ENCODE measurements around the gene ADSS1. TPM values are rescaled to one million over a fixed set of nuclear protein-coding genes. Genes with fewer than 3 reads are reported as not detected.

The ADSS1 gene
- polyA plus RNA-seq, 3 donors from 2014 or later, result 0.43 to 2.4 (median 1.2) TPM

- Mint-ChIP-seq H3K27me3 (ENCODE audit: low read depth in 3 of 3) (peaks cover 0 to 5% (median 0%) of the 10 kb centered on the region in 3 donors), H3K4me1 (peaks cover 0 to 1% of the 10 kb centered on the region in 2 donors), H3K9me3 (no peaks in the 10 kb centered on the region), H3K4me3 (no peak overlapping the region), H3K27ac (no peak overlapping the region), H3K36me3 (peaks cover 3 to 12% (median 9%) of the 10 kb centered on the region in 3 donors)
- DNase-seq, result no peak
Measured at GRCh38 chr14:104769324-104770071, 45.5 kb downstream of the ADSS1 start.

GRCh38 chr14:104770072-104770579 is 46.1 kb downstream of the ADSS1 start:
- H3K4me3 Mint-ChIP-seq, result no peak overlapping the region
- peaks cover 0 to 1% of the 10 kb centered on the region in 2 donors for H3K4me1 Mint-ChIP-seq
- no peak overlapping the region for H3K27ac Mint-ChIP-seq
- DNase-seq, result no peak
- H3K27me3 Mint-ChIP-seq (ENCODE audit: low read depth in 3 of 3), result peaks cover 0 to 5% (median 0%) of the 10 kb centered on the region in 3 donors
- peaks cover 3 to 12% (median 9%) of the 10 kb centered on the region in 3 donors for H3K36me3 Mint-ChIP-seq
- no peaks in the 10 kb centered on the region for H3K9me3 Mint-ChIP-seq

- H3K9me3 Mint-ChIP-seq, result no peaks in the 10 kb centered on the region
- H3K27me3 Mint-ChIP-seq (ENCODE audit: low read depth in 3 of 3), result peaks cover 0 to 5% (median 0%) of the 10 kb centered on the region in 3 donors
- H3K4me3 Mint-ChIP-seq, result no peak overlapping the region
- H3K36me3 Mint-ChIP-seq, result peaks cover 3 to 12% (median 9%) of the 10 kb centered on the region in 3 donors
- no peak for DNase-seq
- H3K27ac Mint-ChIP-seq, result peak overlapping the region in 1 of 6 donors; percentile 16
- H3K4me1 Mint-ChIP-seq, result peaks cover 0 to 1% of the 10 kb centered on the region in 2 donors
Measured at GRCh38 chr14:104770851-104771272, 46.8 kb downstream of the ADSS1 start.

- Mint-ChIP-seq H3K27me3 (ENCODE audit: low read depth in 3 of 3) (peaks cover 0 to 5% (median 2%) of the 10 kb centered on the region in 3 donors), H3K9me3 (no peaks in the 10 kb centered on the region), H3K27ac (no peak overlapping the region), H3K4me1 (peaks cover 0 to 1% of the 10 kb centered on the region in 2 donors), H3K36me3 (peaks cover 3 to 12% (median 9%) of the 10 kb centered on the region in 3 donors), H3K4me3 (no peak overlapping the region)
- DNase-seq, result no peak
Measured at GRCh38 chr14:104771374-104771773, 47.3 kb downstream of the ADSS1 start.

- Mint-ChIP-seq H3K4me1 (peaks cover 0 to 1% of the 10 kb centered on the region in 2 donors), H3K9me3 (no peaks in the 10 kb centered on the region), H3K27me3 (ENCODE audit: low read depth in 3 of 3) (peaks cover 1 to 3% (median 2%) of the 10 kb centered on the region in 3 donors), H3K4me3 (no peak overlapping the region), H3K36me3 (peaks cover 3 to 12% (median 9%) of the 10 kb centered on the region in 3 donors), H3K27ac (peak overlapping the region in 1 of 6 donors; percentile 61)
- no peak for DNase-seq
Measured at GRCh38 chr14:104771918-104772706, 48.1 kb downstream of the ADSS1 start.

GRCh38 chr14:104772707-104773504 is 48.9 kb downstream of the ADSS1 start:
- Mint-ChIP-seq H3K4me1 (peaks cover 0 to 1% of the 10 kb centered on the region in 2 donors), H3K27ac (no peak overlapping the region), H3K27me3 (ENCODE audit: low read depth in 3 of 3) (peaks cover 1 to 3% (median 2%) of the 10 kb centered on the region in 3 donors), H3K9me3 (no peaks in the 10 kb centered on the region), H3K4me3 (no peak overlapping the region), H3K36me3 (peaks cover 3 to 12% (median 9%) of the 10 kb centered on the region in 3 donors)
- DNase-seq, result no peak

GRCh38 chr14:104773505-104774452 is 49.8 kb downstream of the ADSS1 start:
- no peak overlapping the region for H3K4me3 Mint-ChIP-seq

GRCh38 chr14:104774453-104775072 is 50.5 kb downstream of the ADSS1 start:
- Mint-ChIP-seq H3K27ac (no peak overlapping the region), H3K4me3 (no peak overlapping the region), H3K4me1 (no peaks in the 10 kb centered on the region), H3K36me3 (peaks cover 3 to 12% (median 9%) of the 10 kb centered on the region in 3 donors), H3K9me3 (no peaks in the 10 kb centered on the region), H3K27me3 (ENCODE audit: low read depth in 3 of 3) (peaks cover 1 to 5% (median 2%) of the 10 kb centered on the region in 3 donors)
- DNase-seq, result no peak

More at GRCh38 chr14:104773505-104774452, 49.8 kb downstream of the ADSS1 start:
- Mint-ChIP-seq H3K27ac (peak overlapping the region in 1 of 6 donors; percentile 19), H3K27me3 (ENCODE audit: low read depth in 3 of 3) (peaks cover 1 to 5% (median 2%) of the 10 kb centered on the region in 3 donors), H3K4me1 (no peaks in the 10 kb centered on the region), H3K9me3 (no peaks in the 10 kb centered on the region), H3K36me3 (peaks cover 3 to 12% (median 9%) of the 10 kb centered on the region in 3 donors)
- DNase-seq, result no peak

GRCh38 chr14:104775073-104775489 is 51.1 kb downstream of the ADSS1 start:
- no peaks in the 10 kb centered on the region for H3K4me1 Mint-ChIP-seq

GRCh38 chr14:104776481-104776880 is 52.5 kb downstream of the ADSS1 start:
- Mint-ChIP-seq H3K4me3 (no peak overlapping the region), H3K27ac (no peak overlapping the region), H3K4me1 (no peaks in the 10 kb centered on the region), H3K36me3 (peaks cover 0 to 6% (median 4%) of the 10 kb centered on the region in 3 donors), H3K9me3 (no peaks in the 10 kb centered on the region), H3K27me3 (ENCODE audit: low read depth in 3 of 3) (peaks cover 1 to 4% (median 2%) of the 10 kb centered on the region in 3 donors)
- DNase-seq, result no peak

More at GRCh38 chr14:104775073-104775489, 51.1 kb downstream of the ADSS1 start:
- peaks cover 1 to 5% (median 2%) of the 10 kb centered on the region in 3 donors for H3K27me3 Mint-ChIP-seq (ENCODE audit: low read depth in 3 of 3)
- no peak overlapping the region for H3K27ac Mint-ChIP-seq
- H3K36me3 Mint-ChIP-seq, result peaks cover 3 to 12% (median 9%) of the 10 kb centered on the region in 3 donors
- H3K4me3 Mint-ChIP-seq, result no peak overlapping the region
- H3K9me3 Mint-ChIP-seq, result no peaks in the 10 kb centered on the region
- no peak for DNase-seq

GRCh38 chr14:104776961-104777807 is 53.2 kb downstream of the ADSS1 start:
- no peaks in the 10 kb centered on the region for H3K9me3 Mint-ChIP-seq
- no peak overlapping the region for H3K4me3 Mint-ChIP-seq
- H3K27ac Mint-ChIP-seq, result no peak overlapping the region
- peaks cover 1 to 2% (median 2%) of the 10 kb centered on the region in 3 donors for H3K27me3 Mint-ChIP-seq (ENCODE audit: low read depth in 3 of 3)
- no peaks in the 10 kb centered on the region for H3K4me1 Mint-ChIP-seq
- H3K36me3 Mint-ChIP-seq, result peaks cover 0 to under 1% (median 0%) of the 10 kb centered on the region in 3 donors
- DNase-seq, result no peak
